ENCODE results near the gene KIF9.

- TF ChIP-seq, protein P1, sequence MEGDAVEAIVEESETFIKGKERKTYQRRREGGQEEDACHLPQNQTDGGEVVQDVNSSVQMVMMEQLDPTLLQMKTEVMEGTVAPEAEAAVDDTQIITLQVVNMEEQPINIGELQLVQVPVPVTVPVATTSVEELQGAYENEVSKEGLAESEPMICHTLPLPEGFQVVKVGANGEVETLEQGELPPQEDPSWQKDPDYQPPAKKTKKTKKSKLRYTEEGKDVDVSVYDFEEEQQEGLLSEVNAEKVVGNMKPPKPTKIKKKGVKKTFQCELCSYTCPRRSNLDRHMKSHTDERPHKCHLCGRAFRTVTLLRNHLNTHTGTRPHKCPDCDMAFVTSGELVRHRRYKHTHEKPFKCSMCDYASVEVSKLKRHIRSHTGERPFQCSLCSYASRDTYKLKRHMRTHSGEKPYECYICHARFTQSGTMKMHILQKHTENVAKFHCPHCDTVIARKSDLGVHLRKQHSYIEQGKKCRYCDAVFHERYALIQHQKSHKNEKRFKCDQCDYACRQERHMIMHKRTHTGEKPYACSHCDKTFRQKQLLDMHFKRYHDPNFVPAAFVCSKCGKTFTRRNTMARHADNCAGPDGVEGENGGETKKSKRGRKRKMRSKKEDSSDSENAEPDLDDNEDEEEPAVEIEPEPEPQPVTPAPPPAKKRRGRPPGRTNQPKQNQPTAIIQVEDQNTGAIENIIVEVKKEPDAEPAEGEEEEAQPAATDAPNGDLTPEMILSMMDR (IDR thresholded peaks at IDR 0.05; ENCODE audit: borderline replicate concordance, extremely low read depth, low read length, poor library complexity, severe bottlenecking), result no peak
- no peak for TF ChIP-seq EZH2 (IDR thresholded peaks at IDR 0.05; ENCODE audit: borderline replicate concordance, low read depth, low read length, severe bottlenecking)
These were observed 71.7 kb downstream of the KIF9 start for GRCh38 chr3:47210863-47211405.

Measured in DND-41 (cell line).